Endodermal cell (in vitro differentiated cells): ENCODE measurements around the gene FAM221B. TPM values are rescaled to one million over a fixed set of nuclear protein-coding genes. Genes with fewer than 3 reads are reported as not detected.

ENCODE experiments used
- DNase-seq: peaks from one replicate; pipeline ENCODE4 v3.0.0-alpha.2; 2017
- H3K27ac ChIP-seq: 2 replicates; pipeline ENCODE4 v1.5.1; 2013; ENCODE audit warnings: mild to moderate bottlenecking, low read depth, low read length, moderate library complexity
- H3K27me3 ChIP-seq: 2 replicates; pipeline ENCODE4 v1.6.1; 2013; ENCODE audit warnings: mild to moderate bottlenecking, low read length, moderate library complexity; ENCODE audit not compliant: insufficient read depth, control insufficient read depth, poor library complexity, severe bottlenecking
- H3K36me3 ChIP-seq: 2 replicates; pipeline ENCODE4 v1.7.0; 2013; ENCODE audit warnings: mild to moderate bottlenecking, low read length, moderate library complexity; ENCODE audit not compliant: control insufficient read depth, insufficient read depth
- H3K4me1 ChIP-seq: one replicate; pipeline ENCODE4 v1.7.0; 2013; ENCODE audit warnings: low read length; ENCODE audit not compliant: control insufficient read depth, insufficient read depth
- H3K4me3 ChIP-seq: 2 replicates; pipeline ENCODE4 v1.5.1; 2013; ENCODE audit warnings: mild to moderate bottlenecking, low read length, moderate library complexity
- H3K9ac ChIP-seq: 2 replicates; pipeline ENCODE4 v1.6.1; 2013; ENCODE audit warnings: mild to moderate bottlenecking, low read length, moderate library complexity; ENCODE audit not compliant: poor library complexity, severe bottlenecking; ENCODE audit errors: extremely low read depth
- H3K9me3 ChIP-seq: 2 replicates; pipeline ENCODE4 v1.6.1; 2013; ENCODE audit warnings: mild to moderate bottlenecking, low read length, moderate library complexity; ENCODE audit not compliant: control insufficient read depth
- H3K27ac Mint-ChIP-seq: 2 replicates; pipeline ENCODE4 v1.8.0; 2020; ENCODE audit warnings: mixed read lengths
- H3K27me3 Mint-ChIP-seq: 2 replicates; pipeline ENCODE4 v1.8.0; 2021; ENCODE audit warnings: mild to moderate bottlenecking, mixed read lengths; ENCODE audit not compliant: insufficient read depth
- H3K36me3 Mint-ChIP-seq: 2 replicates; pipeline ENCODE4 v1.8.0; 2020; ENCODE audit warnings: low read depth, mixed read lengths
- H3K4me1 Mint-ChIP-seq: 2 replicates; pipeline ENCODE4 v1.8.0; 2020; ENCODE audit warnings: mixed read lengths
- H3K4me3 Mint-ChIP-seq: 2 replicates; pipeline ENCODE4 v1.8.0; 2020; ENCODE audit warnings: mild to moderate bottlenecking, moderate library complexity, mixed read lengths
- H3K9me3 Mint-ChIP-seq: 2 replicates; pipeline ENCODE4 v1.8.0; 2020; ENCODE audit warnings: mild to moderate bottlenecking, mixed read lengths
- CTCF ChIP-seq: fragments of 200-600 bp; sonication (generic); conservative IDR thresholded peaks from 2 replicates; pipeline ENCODE4 v1.5.0; 2021; ENCODE audit warnings: antibody characterized with exemption, mild to moderate bottlenecking
- WGBS, 2 experiments: methylation state at CpG; one replicate each; pipeline versions ENCODE4 v1.1.5 to v1.1.7; 2013; ENCODE audit warnings: missing lambda C conversion rate in 2 of 2, mixed read lengths in 1 of 2; ENCODE audit not compliant: insufficient coverage in 1 of 2, insufficient read length in 1 of 2; 5-methylcytosine and 5-hydroxymethylcytosine counted together
- total RNA-seq, 2 donors: library from RNA; stranded (reverse); fragmentation: NEBNext Ultra II Directional in 1 of 2; extraction: Animal tissue kit (Norgen Biotek cat#: 25700) in 1 of 2; gene quantifications; 2 replicates in 1 of 2; 3 replicates in 1 of 2; pipeline ENCODE4 v1.2.1, GENCODE V29; 2021

The FAM221B gene
- total RNA-seq, 2 donors from 2014 or later = 0.22 TPM; not detected in 1

- peaks cover 10% of the 10 kb centered on the region for H3K27me3 ChIP-seq
- Mint-ChIP-seq H3K36me3 (no peaks in the 10 kb centered on the region), H3K27me3 (peaks cover 41% of the 10 kb centered on the region), H3K27ac (no peak overlapping the region), H3K4me1 (peaks cover 3% of the 10 kb centered on the region), H3K4me3 (no peak overlapping the region), H3K9me3 (no peaks in the 10 kb centered on the region)
- H3K27ac ChIP-seq = no peak overlapping the region
- TF ChIP-seq CTCF = no peak
- no peaks in the 10 kb centered on the region for H3K4me1 ChIP-seq
- no peak for DNase-seq
- 85 to 94% methylated on average over 4 of the region's 4 CpGs for WGBS, 2 experiments
- no peak overlapping the region for H3K4me3 ChIP-seq
- no peak overlapping the region for H3K9ac ChIP-seq
- H3K36me3 ChIP-seq = no peaks in the 10 kb centered on the region
- no peaks in the 10 kb centered on the region for H3K9me3 ChIP-seq
Observed at GRCh38 chr9:35862328-35862727, 33.8 kb upstream of the FAM221B start.

GRCh38 chr9:35861161-35861897 lies 32.8 kb upstream of the FAM221B start:
- no peaks in the 10 kb centered on the region for H3K4me1 ChIP-seq
- no peak for TF ChIP-seq CTCF
- Mint-ChIP-seq H3K9me3 (no peaks in the 10 kb centered on the region), H3K4me3 (no peak overlapping the region), H3K27ac (no peak overlapping the region), H3K4me1 (peaks cover 3% of the 10 kb centered on the region), H3K36me3 (no peaks in the 10 kb centered on the region), H3K27me3 (peaks cover 43% of the 10 kb centered on the region)
- H3K9ac ChIP-seq = no peak overlapping the region
- no peaks in the 10 kb centered on the region for H3K9me3 ChIP-seq
- peaks cover 10% of the 10 kb centered on the region for H3K27me3 ChIP-seq
- H3K4me3 ChIP-seq = no peak overlapping the region
- H3K36me3 ChIP-seq = no peaks in the 10 kb centered on the region
- no peak overlapping the region for H3K27ac ChIP-seq
- 71 to 82% methylated on average over 11 to 12 of the region's 12 CpGs for WGBS, 2 experiments
- DNase-seq = peak; percentile 45

- no peaks in the 10 kb centered on the region for H3K36me3 Mint-ChIP-seq
- peak; percentile 28 for DNase-seq
- Histone ChIP-seq H3K27me3 (peaks cover 10% of the 10 kb centered on the region), H3K4me3 (no peak overlapping the region), H3K27ac (no peak overlapping the region), H3K4me1 (no peaks in the 10 kb centered on the region), H3K36me3 (no peaks in the 10 kb centered on the region), H3K9ac (no peak overlapping the region), H3K9me3 (no peaks in the 10 kb centered on the region)
- H3K4me3 Mint-ChIP-seq = no peak overlapping the region
- no peak overlapping the region for H3K27ac Mint-ChIP-seq
- H3K9me3 Mint-ChIP-seq = no peaks in the 10 kb centered on the region
- peaks cover 3% of the 10 kb centered on the region for H3K4me1 Mint-ChIP-seq
- 84 to 90% methylated on average over 2 to 3 of the region's 3 CpGs for WGBS, 2 experiments
- TF ChIP-seq CTCF = no peak
- peaks cover 41% of the 10 kb centered on the region for H3K27me3 Mint-ChIP-seq
Observed at GRCh38 chr9:35859990-35860339, 31.4 kb upstream of the FAM221B start.
